Measurements from ENCODE around the gene C3AR1.

C3AR1 gene

DNA sequence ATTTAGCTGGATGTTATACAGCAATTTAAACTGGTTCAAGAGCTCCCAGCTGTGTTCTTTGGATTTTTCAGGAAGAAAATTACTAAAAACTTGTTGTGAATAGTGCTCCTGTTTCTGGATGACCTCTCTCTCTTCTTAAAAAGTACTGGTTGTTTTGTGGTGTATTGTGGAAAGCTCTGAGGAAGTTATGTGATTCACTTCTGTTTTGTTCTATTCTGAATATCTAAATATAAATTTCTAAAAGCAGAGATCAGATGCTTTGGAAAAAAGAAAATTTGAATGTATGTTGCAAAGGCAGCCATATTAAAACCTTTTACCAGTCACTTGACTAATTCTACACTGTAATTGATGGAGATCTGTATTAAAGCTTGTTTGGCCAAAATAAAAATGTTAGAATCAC, 3.4 kb upstream of the C3AR1 start:
- Histone ChIP-seq H3K36me3 (replicated peaks) (no peaks in the 10 kb centered on the region), H3K27me3 (replicated peaks) (no peaks in the 10 kb centered on the region), H3K4me3 (ENCODE audit: low read depth, low read length) (no peak overlapping the region), H3K27ac (no peak overlapping the region)
- no peak for TF ChIP-seq CTCF (IDR thresholded peaks at IDR 0.05; ENCODE audit: low read depth, low read length, missing control alignments)
- no peak for DNase-seq
- in situ Hi-C loops (cut with HindIII; ENCODE audit: low pct_ligation_motif_present, low sequenced_read_pairs) = no loop called here

- Histone ChIP-seq H3K36me3 (replicated peaks) (no peaks in the 10 kb centered on the region), H3K27ac (no peak overlapping the region), H3K4me3 (ENCODE audit: low read depth, low read length) (no peak overlapping the region), H3K27me3 (replicated peaks) (no peaks in the 10 kb centered on the region)
- TF ChIP-seq CTCF (IDR thresholded peaks at IDR 0.05; ENCODE audit: low read depth, low read length, missing control alignments) = no peak
- DNase-seq = no peak
- in situ Hi-C loops (cut with HindIII; ENCODE audit: low pct_ligation_motif_present, low sequenced_read_pairs) = no loop called here
These were observed 2.0 kb downstream of the C3AR1 start for GRCh38 chr12:8064131-8064530.

GRCh38 chr12:8058506-8058905, 7.7 kb downstream of the C3AR1 start:
- H3K4me3 ChIP-seq (ENCODE audit: low read depth, low read length) = no peak overlapping the region
- no peak overlapping the region for H3K27ac ChIP-seq
- H3K27me3 ChIP-seq (replicated peaks) = no peaks in the 10 kb centered on the region
- peaks cover 5% of the 10 kb centered on the region for H3K36me3 ChIP-seq (replicated peaks)
- no peak for DNase-seq
- TF ChIP-seq CTCF (IDR thresholded peaks at IDR 0.05; ENCODE audit: low read depth, low read length, missing control alignments) = no peak
- in situ Hi-C loops (cut with HindIII; ENCODE audit: low pct_ligation_motif_present, low sequenced_read_pairs) = no loop called here

- peaks cover 10% of the 10 kb centered on the region for H3K36me3 ChIP-seq (replicated peaks)
- in situ Hi-C loops (cut with HindIII; ENCODE audit: low pct_ligation_motif_present, low sequenced_read_pairs) = no loop called here
- no peaks in the 10 kb centered on the region for H3K27me3 ChIP-seq (replicated peaks)
- no peak overlapping the region for H3K4me3 ChIP-seq (ENCODE audit: low read depth, low read length)
- no peak overlapping the region for H3K27ac ChIP-seq
- no peak for DNase-seq
- no peak for TF ChIP-seq CTCF (IDR thresholded peaks at IDR 0.05; ENCODE audit: low read depth, low read length, missing control alignments)
These were observed 8.3 kb downstream of the C3AR1 start for GRCh38 chr12:8057839-8058238.

DNA sequence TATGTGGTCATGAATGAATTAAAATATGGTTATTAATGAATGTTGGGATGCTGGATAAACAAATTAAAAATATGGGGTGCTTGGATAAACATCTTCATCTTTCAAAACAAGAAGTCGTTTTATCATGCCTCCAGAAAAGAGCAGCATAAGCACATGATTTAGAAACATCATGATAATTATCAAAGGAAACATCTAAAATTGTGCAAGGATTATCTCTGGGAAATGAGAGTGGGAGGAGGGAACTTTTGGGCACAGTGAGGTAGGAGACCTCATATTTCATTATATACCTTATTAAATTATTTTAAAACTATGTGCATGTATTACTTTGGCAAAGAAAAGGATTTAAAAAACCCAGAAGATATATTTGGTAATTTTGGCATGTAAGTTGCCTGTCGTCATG, 8.9 kb downstream of the C3AR1 start:
- H3K27ac ChIP-seq = no peak overlapping the region
- no peak overlapping the region for H3K4me3 ChIP-seq (ENCODE audit: low read depth, low read length)
- no peak for DNase-seq
- in situ Hi-C loops (cut with HindIII; ENCODE audit: low pct_ligation_motif_present, low sequenced_read_pairs) = no loop called here
- H3K27me3 ChIP-seq (replicated peaks) = no peaks in the 10 kb centered on the region
- H3K36me3 ChIP-seq (replicated peaks) = peaks cover 14% of the 10 kb centered on the region
- TF ChIP-seq CTCF (IDR thresholded peaks at IDR 0.05; ENCODE audit: low read depth, low read length, missing control alignments) = no peak

GRCh38 chr12:8054816-8055215, 11.3 kb downstream of the C3AR1 start:
- DNase-seq = no peak
- H3K27ac ChIP-seq = no peak overlapping the region
- no peak overlapping the region for H3K4me3 ChIP-seq (ENCODE audit: low read depth, low read length)
- H3K36me3 ChIP-seq (replicated peaks) = peaks cover 26% of the 10 kb centered on the region
- H3K27me3 ChIP-seq (replicated peaks) = no peaks in the 10 kb centered on the region
- no peak for TF ChIP-seq CTCF (IDR thresholded peaks at IDR 0.05; ENCODE audit: low read depth, low read length, missing control alignments)
- in situ Hi-C loops (cut with HindIII; ENCODE audit: low pct_ligation_motif_present, low sequenced_read_pairs) = no loop called here

All from brain microvascular endothelial cell (primary cell).